ENCODE data around the gene HSD17B8.

The HSD17B8 gene

GRCh38 chr6:33185654-33186187 lies 18.7 kb upstream of the HSD17B8 start:
- in situ Hi-C loops (cut with HindIII; ENCODE audit: low pct_ligation_motif_present, low sequenced_read_pairs) = no loop called here
- H3K4me3 ChIP-seq (ENCODE audit: low read depth, low read length) = no peak overlapping the region
- H3K36me3 ChIP-seq (replicated peaks) = no peaks in the 10 kb centered on the region
- DNase-seq = no peak
- H3K27ac ChIP-seq = no peak overlapping the region
- TF ChIP-seq CTCF (IDR thresholded peaks at IDR 0.05; ENCODE audit: low read depth, low read length, missing control alignments) = no peak
- peaks cover 1% of the 10 kb centered on the region for H3K27me3 ChIP-seq (replicated peaks)

DNA sequence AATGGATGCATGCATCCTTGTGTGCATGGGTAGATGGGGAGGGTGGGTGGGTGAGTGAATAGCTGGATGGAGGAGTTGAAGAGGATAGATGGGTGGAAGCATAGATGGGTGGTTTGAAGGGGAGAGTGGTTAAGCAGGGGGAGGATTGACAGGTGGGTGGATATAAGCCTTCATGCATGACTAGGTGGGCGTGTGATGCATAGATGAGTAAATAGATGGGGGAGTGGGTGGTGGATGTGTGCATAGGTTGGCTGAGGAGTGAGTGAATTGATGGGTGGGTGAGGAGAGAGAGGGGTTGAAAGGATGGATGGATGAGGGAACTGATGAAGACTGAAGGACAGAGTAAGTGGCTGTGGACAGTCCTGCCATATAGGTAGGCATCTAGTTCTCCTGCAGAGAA lies 16.6 kb upstream of the HSD17B8 start:
- in situ Hi-C loops (cut with HindIII; ENCODE audit: low pct_ligation_motif_present, low sequenced_read_pairs) = no loop called here
- DNase-seq = no peak
- no peak for TF ChIP-seq CTCF (IDR thresholded peaks at IDR 0.05; ENCODE audit: low read depth, low read length, missing control alignments)
- no peaks in the 10 kb centered on the region for H3K36me3 ChIP-seq (replicated peaks)
- peaks cover 20% of the 10 kb centered on the region for H3K27me3 ChIP-seq (replicated peaks)
- no peak overlapping the region for H3K27ac ChIP-seq
- no peak overlapping the region for H3K4me3 ChIP-seq (ENCODE audit: low read depth, low read length)

GRCh38 chr6:33189164-33189563 lies 15.3 kb upstream of the HSD17B8 start:
- Histone ChIP-seq H3K27me3 (replicated peaks) (peaks cover 20% of the 10 kb centered on the region), H3K36me3 (replicated peaks) (peaks cover 2% of the 10 kb centered on the region), H3K27ac (no peak overlapping the region), H3K4me3 (ENCODE audit: low read depth, low read length) (no peak overlapping the region)
- no peak for DNase-seq
- no peak for TF ChIP-seq CTCF (IDR thresholded peaks at IDR 0.05; ENCODE audit: low read depth, low read length, missing control alignments)
- in situ Hi-C loops (cut with HindIII; ENCODE audit: low pct_ligation_motif_present, low sequenced_read_pairs) = no loop called here

DNA sequence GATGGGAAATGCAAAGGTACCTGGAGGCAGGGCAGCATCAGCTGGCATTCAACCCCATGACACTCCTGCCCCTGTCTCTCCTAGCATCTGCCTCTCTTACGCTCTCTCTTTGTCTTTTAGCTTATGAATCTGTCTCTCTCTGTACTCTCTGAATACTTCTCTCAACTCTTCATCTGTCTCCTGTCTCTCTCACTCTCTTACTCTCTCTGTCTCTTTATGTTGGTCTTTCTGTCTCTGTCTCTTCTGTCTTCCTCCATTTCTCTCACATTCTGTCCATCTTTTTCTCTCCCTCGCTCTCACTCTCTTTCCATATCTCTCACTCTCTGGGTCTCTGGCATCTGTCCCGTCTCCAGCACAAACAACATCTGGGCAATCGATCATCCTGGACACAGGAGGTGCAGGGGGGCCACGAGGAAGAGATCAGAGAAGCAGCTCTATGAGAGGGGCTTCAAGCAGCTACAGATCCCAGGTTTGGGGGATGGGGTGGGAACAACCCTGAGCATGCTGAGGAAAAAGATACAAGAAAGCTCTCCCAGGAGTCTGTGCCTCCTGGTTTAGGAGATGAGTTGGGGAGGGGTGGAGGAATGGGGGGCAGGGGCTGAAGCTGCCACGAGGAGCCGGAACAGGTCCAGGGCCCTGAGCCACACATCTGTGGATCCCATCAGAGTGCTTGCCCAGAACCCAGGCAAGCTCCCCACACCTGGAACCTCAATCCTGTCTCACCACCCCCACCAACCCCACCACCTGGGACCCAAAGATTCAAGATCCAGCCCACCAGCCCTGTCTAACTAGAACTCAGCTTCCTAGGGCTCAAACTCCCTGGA lies 14.6 kb upstream of the HSD17B8 start:
- Histone ChIP-seq H3K36me3 (replicated peaks) (peaks cover 8% of the 10 kb centered on the region), H3K27ac (no peak overlapping the region), H3K4me3 (ENCODE audit: low read depth, low read length) (no peak overlapping the region), H3K27me3 (replicated peaks) (peaks cover 20% of the 10 kb centered on the region)
- DNase-seq = no peak
- in situ Hi-C loops (cut with HindIII; ENCODE audit: low pct_ligation_motif_present, low sequenced_read_pairs) = no loop called here
- TF ChIP-seq CTCF (IDR thresholded peaks at IDR 0.05; ENCODE audit: low read depth, low read length, missing control alignments) = no peak

GRCh38 chr6:33190504-33191107 lies 13.8 kb upstream of the HSD17B8 start:
- in situ Hi-C loops (cut with HindIII; ENCODE audit: low pct_ligation_motif_present, low sequenced_read_pairs) = no loop called here
- H3K27ac ChIP-seq = no peak overlapping the region

More at GRCh38 chr6:33190504-33191107, 13.8 kb upstream of the HSD17B8 start:
- no peak overlapping the region for H3K4me3 ChIP-seq (ENCODE audit: low read depth, low read length)
- DNase-seq = no peak
- no peak for TF ChIP-seq CTCF (IDR thresholded peaks at IDR 0.05; ENCODE audit: low read depth, low read length, missing control alignments)
- peaks cover 16% of the 10 kb centered on the region for H3K36me3 ChIP-seq (replicated peaks)
- peaks cover 20% of the 10 kb centered on the region for H3K27me3 ChIP-seq (replicated peaks)

All from brain microvascular endothelial cell (primary cell).